ENCODE results near the gene NOL4L.

DNA sequence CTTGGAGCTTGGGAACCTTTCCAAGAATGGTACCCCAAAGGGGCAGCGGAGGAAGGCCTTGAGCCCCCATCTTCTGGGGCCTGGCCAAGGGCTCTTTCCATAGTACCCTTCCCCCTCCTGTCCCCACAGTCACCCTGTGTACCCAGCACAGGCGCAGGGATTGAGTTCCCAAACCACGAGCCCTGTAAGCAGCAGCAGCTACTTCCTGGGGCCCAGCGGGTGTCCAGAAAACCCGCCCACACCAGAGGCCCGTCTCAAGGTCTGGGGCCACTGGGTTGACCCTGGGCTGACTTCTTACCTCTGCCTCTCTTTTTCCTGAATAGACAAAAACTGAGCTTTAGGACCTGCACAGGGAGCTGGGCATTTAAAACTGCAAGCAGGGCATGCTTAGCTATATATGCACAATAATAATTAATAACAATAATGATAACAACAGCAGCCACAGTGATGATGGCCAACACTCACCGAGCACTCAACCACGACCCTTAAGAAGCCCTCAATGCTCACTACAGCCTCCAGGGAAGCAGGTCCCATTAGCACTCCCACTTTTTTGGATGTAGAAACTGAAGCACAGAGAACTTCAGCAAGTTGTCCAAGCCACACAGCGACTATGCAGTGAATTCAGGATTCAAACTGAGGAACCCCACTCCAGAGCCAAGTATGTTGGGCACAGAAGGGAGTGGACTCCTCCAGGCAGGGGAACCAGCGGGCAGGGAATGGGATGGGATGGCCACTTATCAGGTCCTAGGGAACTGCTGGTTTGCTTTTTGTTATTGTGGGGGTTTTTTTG lies 14.5 kb downstream of the NOL4L start:
- TF ChIP-seq POLR2AphosphoS5 (IDR thresholded peaks at IDR 0.05; ENCODE audit: low read depth) (no peak), EZH2 (IDR thresholded peaks at IDR 0.05; ENCODE audit: low read depth, unreplicated experiment) (no peak), EZH2phosphoT487 (IDR thresholded peaks at IDR 0.05; ENCODE audit: unreplicated experiment) (no peak), CREB1 (CRISPR knock-in tag; IDR thresholded peaks at IDR 0.05; ENCODE audit: low read depth) (no peak), ETS1 (IDR thresholded peaks at IDR 0.05) (0 out of 2 replicates have a peak, but pooled peaks have one; percentile 24), JUNB (IDR thresholded peaks at IDR 0.05; ENCODE audit: unreplicated experiment) (no peak), REST (IDR thresholded peaks at IDR 0.05; ENCODE audit: unreplicated experiment) (no peak), NANOG (IDR thresholded peaks at IDR 0.05; ENCODE audit: borderline replicate concordance) (no peak), ZNF114 (CRISPR knock-in tag; IDR thresholded peaks at IDR 0.05) (no peak), ZNF462 (CRISPR knock-in tag; IDR thresholded peaks at IDR 0.05) (no peak), ZNF331 (CRISPR knock-in tag; IDR thresholded peaks at IDR 0.05; ENCODE audit: low read depth) (no peak)
- TF ChIP-seq, protein P1, sequence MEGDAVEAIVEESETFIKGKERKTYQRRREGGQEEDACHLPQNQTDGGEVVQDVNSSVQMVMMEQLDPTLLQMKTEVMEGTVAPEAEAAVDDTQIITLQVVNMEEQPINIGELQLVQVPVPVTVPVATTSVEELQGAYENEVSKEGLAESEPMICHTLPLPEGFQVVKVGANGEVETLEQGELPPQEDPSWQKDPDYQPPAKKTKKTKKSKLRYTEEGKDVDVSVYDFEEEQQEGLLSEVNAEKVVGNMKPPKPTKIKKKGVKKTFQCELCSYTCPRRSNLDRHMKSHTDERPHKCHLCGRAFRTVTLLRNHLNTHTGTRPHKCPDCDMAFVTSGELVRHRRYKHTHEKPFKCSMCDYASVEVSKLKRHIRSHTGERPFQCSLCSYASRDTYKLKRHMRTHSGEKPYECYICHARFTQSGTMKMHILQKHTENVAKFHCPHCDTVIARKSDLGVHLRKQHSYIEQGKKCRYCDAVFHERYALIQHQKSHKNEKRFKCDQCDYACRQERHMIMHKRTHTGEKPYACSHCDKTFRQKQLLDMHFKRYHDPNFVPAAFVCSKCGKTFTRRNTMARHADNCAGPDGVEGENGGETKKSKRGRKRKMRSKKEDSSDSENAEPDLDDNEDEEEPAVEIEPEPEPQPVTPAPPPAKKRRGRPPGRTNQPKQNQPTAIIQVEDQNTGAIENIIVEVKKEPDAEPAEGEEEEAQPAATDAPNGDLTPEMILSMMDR (conservative IDR thresholded peaks at IDR 0.05; ENCODE audit: low read depth in 2 of 2), result no peak

Data from GM23338 (cell line).